Ishikawa (cell line): ENCODE results near the gene KCNQ1.

Source experiments
- CEBPB ChIP-seq: IDR thresholded peaks from 2 replicates; pipeline ENCODE4 v1.6.1; 2012
- CREB1 ChIP-seq: IDR thresholded peaks from 2 replicates; pipeline ENCODE4 v1.6.1; 2012; ENCODE audit warnings: low read depth
- EGR1 ChIP-seq: IDR thresholded peaks from 2 replicates; pipeline ENCODE4 v1.6.1; 2012
- EP300 ChIP-seq: IDR thresholded peaks from 2 replicates; pipeline ENCODE4 v1.6.1; 2012; ENCODE audit warnings: borderline replicate concordance
- FOXM1 ChIP-seq: IDR thresholded peaks from 2 replicates; pipeline ENCODE4 v1.6.1; 2012; ENCODE audit warnings: low read depth, borderline replicate concordance
- MAX ChIP-seq: IDR thresholded peaks from 2 replicates; pipeline ENCODE4 v1.6.1; 2012
- NFIC ChIP-seq: IDR thresholded peaks from 2 replicates; pipeline ENCODE4 v1.6.1; 2012
- RAD21 ChIP-seq: IDR thresholded peaks from 2 replicates; pipeline ENCODE4 v1.6.1; 2012; ENCODE audit warnings: low read depth
- TAF1 ChIP-seq: IDR thresholded peaks from 2 replicates; pipeline ENCODE4 v1.6.1; 2012; ENCODE audit warnings: low read depth, mild to moderate bottlenecking
- TCF12 ChIP-seq: IDR thresholded peaks from 2 replicates; pipeline ENCODE4 v1.6.1; 2012; ENCODE audit warnings: low read depth
- TEAD4 ChIP-seq: IDR thresholded peaks from 2 replicates; pipeline ENCODE4 v1.6.1; 2012
- USF1 ChIP-seq: IDR thresholded peaks from 2 replicates; pipeline ENCODE4 v1.6.1; 2012
- YY1 ChIP-seq: IDR thresholded peaks from 2 replicates; pipeline ENCODE4 v1.6.1; 2012; ENCODE audit warnings: low read depth
- ZBTB7A ChIP-seq: IDR thresholded peaks from 2 replicates; pipeline ENCODE4 v1.6.1; 2012; ENCODE audit warnings: low read depth
- TF ChIP-seq, protein P1 (sequence below): IDR thresholded peaks from 2 replicates; pipeline ENCODE4 v1.6.1; 2012; ENCODE audit warnings: low read depth, mild to moderate bottlenecking

KCNQ1 gene

GRCh38 chr11:2664791-2665525, 220.2 kb downstream of the KCNQ1 start:
- TF ChIP-seq EP300 = no peak
- no peak for TF ChIP-seq USF1

GRCh38 chr11:2665526-2666400, 221.0 kb downstream of the KCNQ1 start:
- TF ChIP-seq MAX = no peak
- no peak for TF ChIP-seq EGR1
- TF ChIP-seq, protein P1, sequence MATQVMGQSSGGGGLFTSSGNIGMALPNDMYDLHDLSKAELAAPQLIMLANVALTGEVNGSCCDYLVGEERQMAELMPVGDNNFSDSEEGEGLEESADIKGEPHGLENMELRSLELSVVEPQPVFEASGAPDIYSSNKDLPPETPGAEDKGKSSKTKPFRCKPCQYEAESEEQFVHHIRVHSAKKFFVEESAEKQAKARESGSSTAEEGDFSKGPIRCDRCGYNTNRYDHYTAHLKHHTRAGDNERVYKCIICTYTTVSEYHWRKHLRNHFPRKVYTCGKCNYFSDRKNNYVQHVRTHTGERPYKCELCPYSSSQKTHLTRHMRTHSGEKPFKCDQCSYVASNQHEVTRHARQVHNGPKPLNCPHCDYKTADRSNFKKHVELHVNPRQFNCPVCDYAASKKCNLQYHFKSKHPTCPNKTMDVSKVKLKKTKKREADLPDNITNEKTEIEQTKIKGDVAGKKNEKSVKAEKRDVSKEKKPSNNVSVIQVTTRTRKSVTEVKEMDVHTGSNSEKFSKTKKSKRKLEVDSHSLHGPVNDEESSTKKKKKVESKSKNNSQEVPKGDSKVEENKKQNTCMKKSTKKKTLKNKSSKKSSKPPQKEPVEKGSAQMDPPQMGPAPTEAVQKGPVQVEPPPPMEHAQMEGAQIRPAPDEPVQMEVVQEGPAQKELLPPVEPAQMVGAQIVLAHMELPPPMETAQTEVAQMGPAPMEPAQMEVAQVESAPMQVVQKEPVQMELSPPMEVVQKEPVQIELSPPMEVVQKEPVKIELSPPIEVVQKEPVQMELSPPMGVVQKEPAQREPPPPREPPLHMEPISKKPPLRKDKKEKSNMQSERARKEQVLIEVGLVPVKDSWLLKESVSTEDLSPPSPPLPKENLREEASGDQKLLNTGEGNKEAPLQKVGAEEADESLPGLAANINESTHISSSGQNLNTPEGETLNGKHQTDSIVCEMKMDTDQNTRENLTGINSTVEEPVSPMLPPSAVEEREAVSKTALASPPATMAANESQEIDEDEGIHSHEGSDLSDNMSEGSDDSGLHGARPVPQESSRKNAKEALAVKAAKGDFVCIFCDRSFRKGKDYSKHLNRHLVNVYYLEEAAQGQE = no peak
- no peak for TF ChIP-seq ZBTB7A
- no peak for TF ChIP-seq EP300
- TF ChIP-seq TCF12 = no peak
- TF ChIP-seq FOXM1 = no peak
- TF ChIP-seq CEBPB = no peak

GRCh38 chr11:2666401-2666741, 221.6 kb downstream of the KCNQ1 start:
- no peak for TF ChIP-seq TEAD4
- TF ChIP-seq USF1 = no peak
- no peak for TF ChIP-seq CEBPB
- no peak for TF ChIP-seq RAD21
- no peak for TF ChIP-seq EP300
- no peak for TF ChIP-seq MAX
- no peak for TF ChIP-seq NFIC
- no peak for TF ChIP-seq FOXM1
- TF ChIP-seq ZBTB7A = no peak
- TF ChIP-seq TAF1 = no peak
- no peak for TF ChIP-seq CREB1
- TF ChIP-seq, protein P1 = no peak
- no peak for TF ChIP-seq TCF12
- TF ChIP-seq EGR1 = no peak
- TF ChIP-seq YY1 = no peak

DNA sequence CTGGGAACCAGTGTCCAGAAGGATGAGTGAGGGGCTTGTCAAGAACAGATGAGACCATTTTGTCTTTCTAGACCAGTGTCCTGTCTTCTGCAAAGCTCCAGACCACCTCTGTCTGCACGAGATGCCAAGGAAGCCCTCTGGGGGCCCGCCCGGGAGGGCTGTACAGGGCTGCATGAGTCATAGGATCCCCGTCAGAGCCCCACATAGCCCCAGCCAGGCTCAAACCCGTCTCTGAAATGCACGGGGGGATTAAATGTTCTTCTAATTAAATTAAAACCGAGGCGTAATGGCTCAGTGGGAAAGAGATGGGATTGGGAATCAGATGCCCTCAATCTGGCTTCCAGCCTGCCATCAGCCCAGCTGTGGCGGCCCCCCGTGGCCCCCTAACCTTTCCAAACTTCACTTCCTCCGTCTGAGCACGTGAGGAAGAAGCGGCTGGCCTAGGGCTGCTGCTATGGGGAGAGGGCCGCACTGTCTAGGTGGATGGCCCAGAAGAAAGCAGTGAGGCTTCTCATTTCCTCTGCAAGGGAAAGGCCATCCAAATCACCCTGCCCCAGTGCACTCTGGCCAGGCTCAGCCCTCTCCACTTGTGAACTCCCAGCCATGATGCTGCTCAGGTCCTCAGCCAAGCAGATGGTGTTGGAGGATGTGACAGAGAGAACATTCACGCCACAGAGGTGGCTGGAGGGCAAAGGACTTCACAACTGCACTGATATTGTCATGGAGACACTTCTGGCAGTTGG, 222.2 kb downstream of the KCNQ1 start:
- TF ChIP-seq RAD21 = no peak
- TF ChIP-seq ZBTB7A = no peak

DNA sequence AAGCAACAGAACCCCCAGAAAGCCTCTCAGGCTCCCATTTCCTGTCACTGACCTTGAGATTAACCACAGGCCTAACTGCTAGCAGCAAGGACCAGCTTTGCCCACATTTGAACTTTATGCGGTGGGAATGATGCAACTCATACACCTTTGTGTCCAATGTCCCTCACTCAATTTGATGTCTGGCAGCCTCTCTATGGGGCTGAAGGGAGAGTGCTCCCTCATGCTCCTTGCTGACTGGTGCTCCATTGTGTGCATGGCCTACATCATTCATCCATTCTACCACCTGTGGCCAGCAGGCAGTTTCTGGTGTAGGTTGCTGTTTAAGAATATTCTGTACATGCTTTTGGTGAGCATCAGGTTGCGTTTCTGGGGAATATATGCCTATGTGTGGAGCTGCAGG, 223.1 kb downstream of the KCNQ1 start:
- TF ChIP-seq RAD21 (no peak), TEAD4 (no peak), FOXM1 (no peak), CEBPB (no peak), EGR1 (no peak), EP300 (no peak), USF1 (no peak), NFIC (no peak), MAX (no peak), YY1 (no peak), CREB1 (no peak)
- TF ChIP-seq, protein P1 = no peak
